GM12873 (cell line): ENCODE results near the gene OLIG2.

Experiments used
- TF ChIP-seq, protein P1 (sequence below): IDR thresholded peaks from 2 replicates; pipeline ENCODE4 v1.5.1; 2012; ENCODE audit warnings: low read depth, mild to moderate bottlenecking, moderate library complexity, low read length, control low read depth; ENCODE audit not compliant: insufficient read depth; ENCODE audit errors: missing control alignments

Gene OLIG2

DNA sequence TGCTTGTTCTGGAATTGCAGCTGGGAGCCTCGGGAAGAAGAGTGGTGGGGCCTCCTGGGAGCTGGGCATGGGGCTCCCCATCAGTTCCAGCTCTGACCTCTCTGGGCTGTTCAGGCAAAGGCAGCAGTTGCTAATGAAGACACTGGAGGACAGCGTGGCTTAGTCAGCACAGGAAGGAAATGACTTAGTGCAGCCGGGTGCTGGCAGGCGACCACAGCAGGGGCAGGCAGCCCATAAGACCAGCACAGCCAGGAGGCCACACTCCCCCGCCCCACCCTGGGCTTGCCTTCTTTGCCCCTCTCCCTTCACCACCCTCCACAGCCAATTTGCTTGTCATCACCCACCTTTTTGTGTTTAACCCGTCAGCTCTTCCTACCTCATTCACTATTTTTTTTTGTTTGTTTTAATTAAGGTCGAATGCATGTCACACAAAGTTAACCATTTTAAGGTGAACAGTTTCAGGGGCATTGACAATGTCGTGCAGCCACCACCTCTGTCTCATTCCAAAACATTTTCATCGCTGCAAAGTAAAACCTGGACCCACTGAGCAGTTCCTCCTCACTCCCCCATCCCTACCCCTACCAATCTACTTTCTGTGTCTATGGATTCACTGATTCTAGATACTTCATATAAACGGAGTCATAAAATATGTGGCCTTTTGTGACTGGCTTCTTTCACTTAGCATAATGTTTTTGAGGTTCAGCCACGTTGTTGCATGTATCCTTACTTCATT lies 10.9 kb downstream of the OLIG2 start:
- TF ChIP-seq, protein P1, sequence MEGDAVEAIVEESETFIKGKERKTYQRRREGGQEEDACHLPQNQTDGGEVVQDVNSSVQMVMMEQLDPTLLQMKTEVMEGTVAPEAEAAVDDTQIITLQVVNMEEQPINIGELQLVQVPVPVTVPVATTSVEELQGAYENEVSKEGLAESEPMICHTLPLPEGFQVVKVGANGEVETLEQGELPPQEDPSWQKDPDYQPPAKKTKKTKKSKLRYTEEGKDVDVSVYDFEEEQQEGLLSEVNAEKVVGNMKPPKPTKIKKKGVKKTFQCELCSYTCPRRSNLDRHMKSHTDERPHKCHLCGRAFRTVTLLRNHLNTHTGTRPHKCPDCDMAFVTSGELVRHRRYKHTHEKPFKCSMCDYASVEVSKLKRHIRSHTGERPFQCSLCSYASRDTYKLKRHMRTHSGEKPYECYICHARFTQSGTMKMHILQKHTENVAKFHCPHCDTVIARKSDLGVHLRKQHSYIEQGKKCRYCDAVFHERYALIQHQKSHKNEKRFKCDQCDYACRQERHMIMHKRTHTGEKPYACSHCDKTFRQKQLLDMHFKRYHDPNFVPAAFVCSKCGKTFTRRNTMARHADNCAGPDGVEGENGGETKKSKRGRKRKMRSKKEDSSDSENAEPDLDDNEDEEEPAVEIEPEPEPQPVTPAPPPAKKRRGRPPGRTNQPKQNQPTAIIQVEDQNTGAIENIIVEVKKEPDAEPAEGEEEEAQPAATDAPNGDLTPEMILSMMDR = no peak

DNA sequence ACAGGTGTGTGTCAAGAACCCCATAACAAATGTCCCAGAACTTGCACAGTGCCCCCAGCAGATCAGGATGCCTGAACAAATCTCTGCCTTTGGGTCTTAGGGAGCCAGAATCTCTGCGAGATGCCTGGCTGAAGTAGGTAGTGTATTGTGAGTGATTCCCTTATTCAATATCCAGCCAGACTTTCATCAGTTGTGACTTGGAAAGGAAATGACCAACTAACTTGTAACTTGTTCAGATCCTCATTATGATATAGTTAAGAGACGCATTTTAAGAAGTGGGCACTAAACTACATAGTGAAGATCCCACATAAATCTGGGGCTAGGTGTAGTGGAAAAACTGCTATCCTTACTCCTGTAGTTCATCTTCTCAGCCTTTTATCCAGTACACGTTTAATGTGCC lies 11.8 kb downstream of the OLIG2 start:
- TF ChIP-seq, protein P1 = no peak

DNA sequence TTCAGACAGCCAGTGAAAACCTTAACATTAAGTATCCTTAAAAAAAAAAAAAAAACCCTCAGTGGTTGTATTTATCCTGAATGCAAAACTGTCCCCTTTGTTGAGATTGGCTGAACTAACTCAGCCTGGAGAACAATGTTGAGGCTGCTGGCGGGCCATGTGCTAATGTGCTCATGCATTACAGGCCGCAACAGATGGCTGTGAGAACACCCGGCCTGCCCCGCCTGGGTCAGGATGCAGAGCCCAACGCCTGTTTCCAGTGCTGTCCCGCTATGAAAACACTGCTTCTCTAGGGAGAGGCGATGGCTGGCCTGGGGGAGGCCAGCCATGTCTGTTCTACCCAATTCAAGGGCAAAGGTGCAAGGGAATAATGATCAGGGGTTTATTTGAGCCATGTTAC lies 13.8 kb downstream of the OLIG2 start:
- TF ChIP-seq, protein P1 = no peak

DNA sequence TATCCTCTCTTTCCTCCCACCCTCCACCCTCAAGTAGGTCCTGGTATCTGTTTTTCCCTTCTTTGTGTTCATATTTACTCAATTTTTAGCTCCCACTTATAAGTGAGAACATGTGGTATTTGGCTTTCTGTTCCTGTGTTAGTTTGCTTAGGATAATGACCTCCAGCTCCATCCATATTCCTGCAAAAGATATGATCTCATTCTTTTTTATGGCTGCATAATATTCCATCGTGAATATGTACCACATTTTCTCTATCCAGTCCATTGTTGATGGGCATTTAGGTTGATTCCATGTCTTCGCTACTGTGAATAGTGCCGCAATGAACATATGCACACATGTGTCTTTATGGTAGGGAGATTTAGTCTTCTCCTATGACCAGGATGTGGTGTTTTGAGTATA lies 14.5 kb downstream of the OLIG2 start:
- TF ChIP-seq, protein P1 = no peak

DNA sequence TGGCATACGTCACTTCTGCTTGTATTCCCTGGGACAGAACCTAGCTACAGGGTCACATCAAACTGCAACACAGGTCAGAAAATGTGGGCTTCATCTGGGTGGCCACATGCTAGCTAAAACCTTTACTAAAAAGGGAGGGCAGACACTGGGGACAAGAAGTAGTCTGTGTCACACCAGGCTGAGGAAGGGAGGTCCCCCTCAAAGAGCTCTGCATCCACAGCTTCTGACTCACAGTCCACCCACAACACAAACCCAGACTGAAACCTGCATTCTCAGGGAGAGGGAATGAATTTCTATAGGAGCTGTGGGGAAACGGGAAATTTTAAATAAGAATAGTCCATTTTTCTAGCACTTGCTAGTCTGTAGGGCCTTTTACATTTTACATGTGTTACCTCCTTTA lies 16.2 kb downstream of the OLIG2 start:
- TF ChIP-seq, protein P1 = no peak

DNA sequence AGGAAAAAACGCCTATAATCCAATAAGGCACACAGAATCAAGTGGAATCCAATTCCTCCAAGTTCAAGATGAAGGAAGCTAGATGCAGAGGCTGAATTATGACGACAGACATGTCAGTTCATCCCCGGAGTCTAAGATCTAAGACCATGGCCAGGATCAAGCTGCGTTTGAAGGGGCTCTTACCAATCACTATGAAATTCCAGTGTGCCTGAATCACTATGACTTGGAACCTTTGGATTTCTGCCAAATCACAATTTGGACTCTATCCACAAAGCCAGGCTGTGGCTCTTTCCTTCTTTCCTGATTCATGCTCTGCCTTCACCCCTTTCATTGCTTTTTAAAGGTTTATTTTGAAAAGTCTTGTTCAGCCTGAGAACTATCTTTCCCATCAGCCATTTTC lies 17.1 kb downstream of the OLIG2 start:
- TF ChIP-seq, protein P1 = no peak

DNA sequence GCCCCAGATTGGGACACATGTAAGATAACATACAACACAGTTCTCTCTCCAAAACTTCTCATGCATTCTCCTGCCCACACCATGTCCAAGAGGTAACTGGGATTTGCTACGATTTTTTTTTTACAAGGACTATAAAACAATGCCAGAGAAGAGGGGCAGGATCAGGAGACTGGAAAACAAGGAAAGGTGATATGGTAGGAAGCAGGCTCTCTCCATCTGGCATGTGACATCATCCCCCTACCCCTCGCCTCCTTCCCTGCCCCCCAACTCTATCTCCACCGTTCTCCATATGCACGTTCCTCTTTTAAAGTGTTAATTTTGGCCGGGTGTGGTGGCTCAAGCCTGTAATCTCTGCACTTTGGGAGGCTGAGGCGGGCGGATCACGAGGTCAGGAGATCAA lies 20.7 kb downstream of the OLIG2 start:
- TF ChIP-seq, protein P1 = no peak

DNA sequence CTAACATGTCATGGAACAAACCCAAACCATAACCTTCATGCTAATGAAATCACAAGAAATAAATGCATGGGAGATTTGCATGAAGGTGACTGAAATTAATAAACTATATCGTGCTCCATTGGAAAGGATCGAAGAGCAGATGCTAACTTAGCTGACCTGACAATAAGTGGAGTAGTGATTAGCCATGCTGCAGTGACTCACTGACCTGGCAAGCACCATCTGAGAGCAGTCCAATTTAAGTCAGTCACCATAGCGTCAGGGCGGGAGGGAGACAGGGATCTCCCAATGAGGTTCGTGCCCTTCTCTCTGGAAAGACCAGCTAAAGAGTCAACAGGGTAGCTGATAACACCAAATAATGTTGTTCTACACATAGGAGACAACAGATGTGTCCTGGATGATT lies 21.5 kb downstream of the OLIG2 start:
- TF ChIP-seq, protein P1 = no peak
